Hepatocyte (in vitro differentiated cells): ENCODE results near the gene FAM149B1.

Experiments
- CTCF ChIP-seq: fragments of 200-600 bp; sonication (generic); IDR thresholded peaks from 2 replicates; pipeline ENCODE4 v1.5.1; 2016; ENCODE audit warnings: antibody characterized with exemption, mild to moderate bottlenecking; ENCODE audit not compliant: poor library complexity
- EZH2 ChIP-seq: fragments of 200-600 bp; sonication (generic); IDR thresholded peaks from 2 replicates; pipeline ENCODE4 v1.6.1; 2016; ENCODE audit warnings: antibody characterized with exemption, mild to moderate bottlenecking, borderline replicate concordance
- EZH2phosphoT487 ChIP-seq: fragments of 200-600 bp; sonication (generic); IDR thresholded peaks from one replicate; pipeline ENCODE4 v1.6.1; 2018; ENCODE audit warnings: antibody characterized with exemption, mild to moderate bottlenecking, low read depth, moderate library complexity; ENCODE audit not compliant: unreplicated experiment, severe bottlenecking

DNA sequence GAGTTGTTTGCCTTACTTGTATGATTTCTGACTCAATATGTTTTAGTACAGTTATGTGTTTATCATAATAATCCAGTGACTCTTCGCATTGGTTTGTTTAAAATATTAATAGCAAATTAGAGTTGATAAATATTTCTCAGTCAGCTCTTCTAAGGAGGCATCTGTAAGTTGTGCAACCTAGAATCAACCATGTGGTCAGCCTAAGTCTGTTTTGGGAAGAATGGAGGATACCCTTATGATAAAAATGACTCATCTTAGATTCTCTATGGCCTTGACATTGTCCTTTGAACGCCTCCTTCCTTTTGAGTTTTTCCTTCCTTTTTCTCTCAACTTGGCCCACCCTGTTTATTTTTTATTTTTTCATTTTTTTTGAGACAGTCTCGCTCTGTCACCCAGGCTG lies 60.3 kb downstream of the FAM149B1 start:
- TF ChIP-seq CTCF (no peak), EZH2 (no peak), EZH2phosphoT487 (no peak)
